Small intestine (tissue), 7 donors: ENCODE measurements around the gene CASQ2. TPM values are rescaled to one million over a fixed set of nuclear protein-coding genes. Genes with fewer than 3 reads are reported as not detected.
A peak's percentile ranks its signal among the peaks of the same experiment; 100 is the strongest.

Experiments used
- DNase-seq, 2 donors: peaks; one replicate each; pipeline versions ENCODE4 v3.0.0 to v3.0.0-alpha.2; 2013
- FAIRE-seq: peaks from 2 replicates; lab custom pipeline; 2012; peaks lifted over from hg19 to GRCh38; lab: Jason Lieb, UNC
- H3K27ac ChIP-seq, 3 donors: one replicate each; pipeline ENCODE4 v1.5.1; 2013; ENCODE audit warnings: low read length in 2 of 3, mild to moderate bottlenecking in 2 of 3, control low read depth in 1 of 3, inconsistent platforms in 1 of 3, low read depth in 1 of 3, moderate library complexity in 1 of 3
- H3K27me3 ChIP-seq, 3 donors: one replicate each; pipeline ENCODE4 v1.6.1; 2013; ENCODE audit warnings: low read length in 3 of 3, inconsistent platforms in 1 of 3; ENCODE audit not compliant: control insufficient read depth in 3 of 3, insufficient read depth in 3 of 3
- H3K36me3 ChIP-seq, 3 donors: one replicate each; pipeline ENCODE4 v1.6.1; 2013; ENCODE audit warnings: low read length in 3 of 3, inconsistent platforms in 1 of 3, low read depth in 1 of 3, mild to moderate bottlenecking in 1 of 3, moderate library complexity in 1 of 3; ENCODE audit not compliant: control insufficient read depth in 3 of 3, insufficient read depth in 2 of 3
- H3K4me1 ChIP-seq, 3 donors: one replicate each; pipeline ENCODE4 v1.6.1; 2013; ENCODE audit warnings: low read length in 2 of 3, inconsistent platforms in 1 of 3, low read depth in 1 of 3, mild to moderate bottlenecking in 1 of 3, moderate library complexity in 1 of 3; ENCODE audit not compliant: control insufficient read depth in 3 of 3, insufficient read depth in 2 of 3
- H3K4me3 ChIP-seq, 3 donors: one replicate each; pipeline ENCODE4 v1.5.1; 2013; ENCODE audit warnings: low read length in 3 of 3, control low read depth in 1 of 3, inconsistent platforms in 1 of 3, low read depth in 1 of 3, mild to moderate bottlenecking in 1 of 3, moderate library complexity in 1 of 3
- H3K9me3 ChIP-seq, 2 donors: one replicate each; pipeline ENCODE4 v1.6.1; 2013; ENCODE audit warnings: low read depth in 1 of 2, low read length in 1 of 2; ENCODE audit not compliant: control insufficient read depth in 2 of 2, insufficient read depth in 1 of 2
- WGBS, 3 donors: extraction: QIAGEN DNeasy Blood & Tissue Kit; methylation state at CpG; one replicate each; pipeline ENCODE4 v1.1.7; 2013; 5-methylcytosine and 5-hydroxymethylcytosine counted together
- polyA plus RNA-seq, 4 donors: library from polyadenylated mRNA; stranded (reverse) in 3 of 4; unstranded in 1 of 4; fragments of 200-250 nt in 3 of 4; fragments of 120-200 nt in 1 of 4; gene quantifications; one replicate each; pipeline versions ENCODE4 v1.2.1 to v1.2.3, GENCODE V29; 2013
- donor health status: healthy with polysubstance abuse.
- donor health status: control.
- donor health status: control.
- donor health status: Bipolar disorder and iron deficiency.
- donor health status: healthy.

CASQ2 gene
- polyA plus RNA-seq, 4 donors: 0.22 to 5.9 (median 1.9) TPM

- peaks cover 0 to 6% of the 10 kb centered on the region in 2 donors for H3K9me3 ChIP-seq
These were observed 11.2 kb downstream of the CASQ2 start for GRCh38 chr1:115757326-115757725.

DNA sequence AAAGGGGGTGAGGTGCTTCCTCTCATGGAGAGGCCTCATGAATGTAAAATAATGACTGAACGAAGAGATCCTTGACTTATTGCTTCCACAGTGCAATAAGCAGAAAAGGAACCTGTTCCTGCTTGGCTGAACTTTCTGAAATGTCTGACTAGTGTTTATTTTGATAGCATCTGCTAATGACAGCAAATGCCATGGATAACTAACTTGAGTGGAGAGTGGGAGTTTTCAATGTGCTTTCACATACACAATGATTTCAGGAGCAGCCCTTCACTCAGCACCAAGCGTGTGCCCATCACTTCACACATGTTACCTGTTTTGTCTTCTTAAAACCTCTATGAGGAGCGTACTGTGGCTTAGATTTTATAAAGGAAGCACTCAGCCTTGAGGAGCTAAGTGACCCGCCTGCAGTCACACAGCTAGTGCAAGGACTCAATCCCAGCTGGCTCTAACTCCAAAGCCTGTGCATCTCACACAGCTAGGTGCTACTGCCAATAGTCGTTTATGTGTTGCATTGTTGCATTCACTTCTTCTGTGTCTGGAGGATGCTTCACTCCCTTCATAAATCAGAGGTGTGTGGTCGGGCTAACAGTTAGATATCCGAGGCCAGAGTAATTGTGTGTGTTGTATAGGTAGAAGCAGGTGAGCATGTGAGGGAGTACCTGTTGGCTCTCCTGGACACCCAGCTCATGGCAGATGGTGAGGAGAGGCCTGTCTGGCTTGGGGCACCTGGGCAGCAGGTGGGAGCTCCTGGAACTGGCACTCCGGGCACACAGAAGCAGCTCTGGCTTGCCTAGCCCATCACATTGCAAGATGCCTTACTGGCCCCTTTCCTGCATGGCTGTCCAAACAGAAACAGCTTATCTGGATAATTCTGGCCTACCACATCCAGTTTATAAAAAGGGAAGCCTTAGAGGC, 12.8 kb downstream of the CASQ2 start:
- 77 to 83% (median 81%) methylated on average over 8 of the region's 8 CpGs for WGBS, 3 donors
- Histone ChIP-seq H3K36me3 (no peaks in the 10 kb centered on the region), H3K27me3 (no peaks in the 10 kb centered on the region), H3K4me1 (no peaks in the 10 kb centered on the region), H3K4me3 (no peak overlapping the region), H3K27ac (no peak overlapping the region), H3K9me3 (peaks cover 0 to 6% of the 10 kb centered on the region in 2 donors)
- no peak for FAIRE-seq
- DNase-seq: no peak

More at GRCh38 chr1:115757326-115757725, 11.2 kb downstream of the CASQ2 start:
- no peak overlapping the region for H3K4me3 ChIP-seq
- no peaks in the 10 kb centered on the region for H3K27me3 ChIP-seq
- FAIRE-seq (no peak), DNase-seq (no peak)
- no peaks in the 10 kb centered on the region for H3K36me3 ChIP-seq
- no peak overlapping the region for H3K27ac ChIP-seq
- 41 to 56% (median 51%) methylated on average over 3 of the region's 3 CpGs for WGBS, 3 donors
- H3K4me1 ChIP-seq: no peaks in the 10 kb centered on the region

- no peaks in the 10 kb centered on the region for H3K36me3 ChIP-seq
- H3K4me3 ChIP-seq: no peak overlapping the region
- H3K4me1 ChIP-seq: no peaks in the 10 kb centered on the region
- H3K9me3 ChIP-seq: no peaks in the 10 kb centered on the region
- no peak for FAIRE-seq
- 54 to 71% (median 66%) methylated on average over 7 to 8 of the region's 8 CpGs for WGBS, 3 donors
- no peak for DNase-seq
- H3K27ac ChIP-seq: no peak overlapping the region
- no peaks in the 10 kb centered on the region for H3K27me3 ChIP-seq
These were observed 14.7 kb downstream of the CASQ2 start for GRCh38 chr1:115753830-115754229.

GRCh38 chr1:115753361-115753760, 15.2 kb downstream of the CASQ2 start:
- Histone ChIP-seq H3K27me3 (no peaks in the 10 kb centered on the region), H3K4me1 (no peaks in the 10 kb centered on the region), H3K4me3 (no peak overlapping the region), H3K9me3 (no peaks in the 10 kb centered on the region), H3K36me3 (no peaks in the 10 kb centered on the region), H3K27ac (no peak overlapping the region)
- WGBS, 3 donors: 87 to 92% (median 91%) methylated on average over 7 of the region's 7 CpGs
- FAIRE-seq: no peak
- DNase-seq: no peak

DNA sequence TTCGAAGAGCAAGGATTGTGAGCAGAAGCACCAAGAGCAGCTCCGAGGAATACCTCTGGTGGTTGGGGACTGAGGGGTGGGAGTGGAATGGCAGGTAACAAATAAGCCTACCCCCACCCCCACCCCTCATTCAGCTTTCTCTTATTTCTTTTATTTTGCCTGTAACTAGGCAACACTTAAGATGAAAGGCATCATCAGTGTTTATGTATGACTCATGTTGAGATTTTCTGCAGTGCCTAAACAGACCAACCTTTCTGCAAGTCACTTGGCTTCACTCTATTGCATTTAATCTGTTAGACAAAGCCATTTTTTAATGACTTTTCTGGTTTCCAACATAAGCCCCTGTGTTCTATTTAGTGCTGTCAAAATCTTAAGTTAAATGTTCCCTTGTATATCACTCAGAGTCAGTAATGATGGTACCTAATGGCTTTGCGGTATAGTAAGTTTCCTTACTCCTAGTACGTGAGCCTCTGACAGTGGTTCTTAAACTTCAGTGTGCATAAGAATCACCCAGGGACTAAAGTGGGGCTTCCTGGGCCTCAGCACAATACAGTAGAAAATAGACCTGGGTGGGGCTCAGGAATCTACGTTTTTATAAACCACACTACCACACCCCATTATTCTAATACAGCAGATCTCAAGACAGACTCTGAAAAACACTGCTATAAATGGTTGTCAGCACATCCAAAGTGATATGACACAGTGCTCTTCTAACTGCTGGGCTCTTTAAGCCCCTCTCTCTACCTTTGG, 19.9 kb downstream of the CASQ2 start:
- no peak overlapping the region for H3K4me3 ChIP-seq
- H3K36me3 ChIP-seq: no peaks in the 10 kb centered on the region
- no peaks in the 10 kb centered on the region for H3K9me3 ChIP-seq
- H3K27me3 ChIP-seq: no peaks in the 10 kb centered on the region
- WGBS, 3 donors: 46 to 70% (median 59%) methylated on average over 5 of the region's 5 CpGs
- FAIRE-seq: no peak
- H3K27ac ChIP-seq: no peak overlapping the region
- no peaks in the 10 kb centered on the region for H3K4me1 ChIP-seq
- peak in 1 of 2 donors; percentile 8 for DNase-seq

GRCh38 chr1:115746021-115746690, 22.4 kb downstream of the CASQ2 start:
- FAIRE-seq (no peak), DNase-seq (peak in 1 of 2 donors; percentile 68)
- Histone ChIP-seq H3K4me3 (no peak overlapping the region), H3K27ac (no peak overlapping the region), H3K4me1 (no peaks in the 10 kb centered on the region), H3K9me3 (no peaks in the 10 kb centered on the region), H3K36me3 (no peaks in the 10 kb centered on the region), H3K27me3 (peaks cover 0 to 2% (median 0%) of the 10 kb centered on the region in 3 donors)
- 12 to 62% (median 22%) methylated on average over 5 of the region's 5 CpGs for WGBS, 3 donors

- no peak overlapping the region for H3K27ac ChIP-seq
- H3K9me3 ChIP-seq: no peaks in the 10 kb centered on the region
- H3K4me3 ChIP-seq: no peak overlapping the region
- DNase-seq: no peak
- H3K4me1 ChIP-seq: no peaks in the 10 kb centered on the region
- FAIRE-seq: no peak
- peaks cover 0 to 2% (median 0%) of the 10 kb centered on the region in 3 donors for H3K27me3 ChIP-seq
- 80 to 83% (median 80%) methylated on average over 3 of the region's 3 CpGs for WGBS, 3 donors
- H3K36me3 ChIP-seq: no peaks in the 10 kb centered on the region
These were observed 23.8 kb downstream of the CASQ2 start for GRCh38 chr1:115744646-115745275.

- H3K36me3 ChIP-seq: no peaks in the 10 kb centered on the region
- no peaks in the 10 kb centered on the region for H3K4me1 ChIP-seq
- H3K27ac ChIP-seq: no peak overlapping the region
- H3K9me3 ChIP-seq: no peaks in the 10 kb centered on the region
- 54 to 67% (median 59%) methylated on average over 1 of the region's 1 CpG for WGBS, 3 donors
- FAIRE-seq (no peak), DNase-seq (no peak)
- H3K27me3 ChIP-seq: peaks cover 0 to 4% (median 0%) of the 10 kb centered on the region in 3 donors
- no peak overlapping the region for H3K4me3 ChIP-seq
These were observed 27.7 kb downstream of the CASQ2 start for GRCh38 chr1:115740811-115741210.
